ENCODE results near the gene MRPL10. TPM values are rescaled to one million over a fixed set of nuclear protein-coding genes. Genes with fewer than 3 reads are reported as not detected.

The MRPL10 gene
- total RNA-seq, 1 experiment from 2014 or later = 46.7 TPM

DNA sequence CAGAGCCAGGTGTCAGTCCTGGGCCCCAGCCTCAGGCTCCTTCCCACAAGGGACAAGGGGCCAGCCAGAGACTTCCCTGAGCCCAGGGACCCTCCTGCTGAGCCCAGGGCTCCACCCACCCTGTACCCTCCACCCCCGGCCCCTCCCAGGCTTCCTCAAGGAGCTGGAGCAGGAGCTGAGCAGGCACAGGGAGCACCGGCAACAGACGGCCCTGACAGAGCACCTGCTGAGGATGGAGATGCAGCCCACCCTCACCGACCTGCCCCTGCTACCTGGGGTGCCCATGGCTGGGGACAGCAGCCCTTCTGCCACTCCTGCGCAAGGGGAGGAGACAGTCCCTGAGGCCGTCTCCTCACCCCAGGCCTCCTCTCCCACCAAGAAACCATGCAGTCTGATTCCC, 5.3 kb upstream of the MRPL10 start:
- H3K36me3 ChIP-seq = no peaks in the 10 kb centered on the region
- H3K9me3 ChIP-seq (replicated peaks) = no peaks in the 10 kb centered on the region
- no peaks in the 10 kb centered on the region for H3K27me3 ChIP-seq
- DNase-seq = no peak
- H3K4me1 ChIP-seq = peaks cover 2% of the 10 kb centered on the region
- H3K4me3 ChIP-seq = no peak overlapping the region
- no peak overlapping the region for H3K27ac ChIP-seq

DNA sequence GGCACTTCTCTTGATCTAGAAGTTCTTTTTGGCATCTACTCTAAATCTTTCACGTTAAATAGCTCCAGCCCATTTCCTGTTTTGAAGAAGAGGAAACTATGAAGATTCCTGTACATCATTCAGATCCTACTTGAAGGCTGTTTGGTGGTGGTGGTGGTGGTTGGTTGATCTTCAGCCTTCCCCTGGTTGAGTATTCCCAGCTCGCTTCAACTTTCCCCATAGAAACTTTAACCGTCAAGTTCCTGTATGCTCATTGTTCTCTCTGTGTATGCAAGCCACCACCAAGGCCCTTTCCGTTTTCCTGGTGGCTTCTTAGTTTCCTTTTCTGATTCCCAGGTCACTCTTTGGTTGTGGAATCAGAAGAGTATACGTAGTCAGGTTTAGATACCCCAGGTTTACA, 3.4 kb upstream of the MRPL10 start:
- Histone ChIP-seq H3K4me1 (no peaks in the 10 kb centered on the region), H3K4me3 (no peak overlapping the region), H3K27ac (no peak overlapping the region), H3K36me3 (no peaks in the 10 kb centered on the region), H3K27me3 (no peaks in the 10 kb centered on the region), H3K9me3 (replicated peaks) (no peaks in the 10 kb centered on the region)
- DNase-seq = no peak

DNA sequence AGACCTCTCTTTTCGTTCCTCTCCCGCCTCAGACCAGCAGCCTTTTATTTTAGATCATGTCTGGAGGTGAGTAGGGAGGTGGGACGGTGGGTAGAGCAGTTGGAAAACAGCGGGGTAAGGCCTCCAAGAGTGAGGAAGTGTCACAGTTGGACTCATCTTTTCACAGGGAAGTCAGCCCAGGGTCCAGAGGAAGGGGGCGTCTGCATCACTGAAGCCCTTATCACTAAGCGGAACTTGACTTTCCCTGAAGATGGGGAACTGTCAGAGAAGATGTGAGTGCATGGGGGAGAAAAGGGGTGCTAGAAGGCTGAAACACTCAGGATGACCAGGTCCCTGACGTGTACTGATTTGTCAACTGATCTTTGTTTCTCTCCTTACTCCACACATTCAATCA, 590 bp upstream of the MRPL10 start:
- no peaks in the 10 kb centered on the region for H3K27me3 ChIP-seq
- H3K27ac ChIP-seq = no peak overlapping the region
- no peaks in the 10 kb centered on the region for H3K4me1 ChIP-seq
- peaks cover 11% of the 10 kb centered on the region; the same call in 1 of the 2 replicates for H3K36me3 ChIP-seq
- peak overlapping the region; percentile 80 for H3K4me3 ChIP-seq
- no peaks in the 10 kb centered on the region for H3K9me3 ChIP-seq (replicated peaks)
- no peak for DNase-seq

DNA sequence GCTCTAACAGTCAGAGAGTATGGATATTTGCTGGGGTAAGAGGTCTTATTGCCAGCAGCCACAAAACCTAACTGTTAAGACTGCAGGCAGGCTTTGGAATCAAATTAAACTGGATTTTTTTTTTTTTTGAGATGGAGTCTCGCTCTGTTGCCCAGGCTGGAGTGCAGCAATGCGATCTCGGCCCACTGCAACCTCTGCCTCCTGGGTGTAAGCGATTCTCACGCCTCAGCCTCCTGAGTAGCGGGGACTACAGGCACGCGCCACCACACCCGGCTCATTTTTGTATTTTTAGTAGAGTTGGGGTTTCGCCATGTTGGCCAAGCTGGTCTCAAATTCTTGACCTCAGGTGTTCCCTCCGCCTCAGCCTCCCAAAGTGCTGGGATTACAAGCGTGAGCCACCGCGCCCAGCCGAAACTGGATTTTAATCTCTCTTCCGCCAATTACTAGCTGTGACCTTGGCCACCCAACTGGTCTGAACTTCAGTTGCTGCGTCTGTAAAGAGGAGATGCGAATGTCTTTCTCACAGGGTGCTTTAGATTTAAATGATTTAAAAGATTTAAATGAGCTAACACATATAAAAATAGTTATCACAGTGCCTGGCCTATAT, 842 bp downstream of the MRPL10 start:
- Histone ChIP-seq H3K4me1 (no peaks in the 10 kb centered on the region), H3K27me3 (no peaks in the 10 kb centered on the region), H3K4me3 (peak overlapping the region; percentile 80), H3K27ac (no peak overlapping the region; the same call in 1 of the 2 replicates), H3K9me3 (replicated peaks) (no peaks in the 10 kb centered on the region), H3K36me3 (peaks cover 15% of the 10 kb centered on the region; the same call in 1 of the 2 replicates)
- DNase-seq = no peak

DNA sequence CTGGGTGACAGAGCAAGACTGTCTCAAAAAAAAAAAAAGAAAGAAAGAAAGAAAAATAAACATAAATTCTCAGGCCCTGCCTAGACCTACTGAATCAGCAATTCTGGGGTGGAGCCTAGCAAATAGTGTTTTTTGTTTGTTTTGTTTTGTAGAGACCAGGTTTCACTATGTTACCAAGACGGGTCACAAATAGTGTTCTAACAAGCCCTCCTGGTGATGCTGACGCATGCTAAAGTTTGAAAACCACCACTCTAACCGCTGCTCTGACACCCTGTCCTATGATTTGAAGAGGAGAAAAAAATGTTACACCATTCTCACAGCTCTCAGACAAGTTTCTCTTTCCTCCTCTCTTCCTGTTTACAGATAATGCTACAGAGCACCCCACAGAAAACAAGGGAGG, 1.5 kb downstream of the MRPL10 start:
- Histone ChIP-seq H3K27me3 (no peaks in the 10 kb centered on the region), H3K27ac (no peak overlapping the region), H3K9me3 (replicated peaks) (no peaks in the 10 kb centered on the region), H3K36me3 (peaks cover 15% of the 10 kb centered on the region; the same call in 1 of the 2 replicates), H3K4me3 (no peak overlapping the region), H3K4me1 (no peaks in the 10 kb centered on the region)
- DNase-seq = no peak

DNA sequence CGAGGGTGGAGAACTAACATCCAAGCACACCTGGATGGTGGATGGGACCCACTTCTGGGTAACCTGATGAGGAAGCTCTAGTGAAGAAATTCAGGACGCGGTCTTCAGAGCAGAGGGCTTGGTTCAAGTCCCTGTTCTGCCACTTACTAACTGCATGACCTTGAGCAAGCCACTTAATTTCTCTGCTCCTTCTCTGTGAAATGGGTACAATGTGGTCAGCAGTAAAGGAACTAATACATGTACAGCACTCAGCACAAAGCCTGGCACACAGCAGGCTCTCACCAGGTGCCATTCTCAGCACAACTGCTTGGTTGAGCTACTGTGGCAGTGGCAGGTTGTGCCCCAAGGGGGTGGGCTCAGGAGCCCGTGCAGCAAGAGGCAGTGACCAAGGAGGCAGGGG, 7.8 kb downstream of the MRPL10 start:
- Histone ChIP-seq H3K9me3 (replicated peaks) (no peaks in the 10 kb centered on the region), H3K4me1 (peaks cover 8% of the 10 kb centered on the region; the same call in 1 of the 2 replicates), H3K36me3 (peaks cover 15% of the 10 kb centered on the region; the same call in 1 of the 2 replicates), H3K4me3 (no peak overlapping the region), H3K27me3 (no peaks in the 10 kb centered on the region), H3K27ac (no peak overlapping the region)
- no peak for DNase-seq

DNA sequence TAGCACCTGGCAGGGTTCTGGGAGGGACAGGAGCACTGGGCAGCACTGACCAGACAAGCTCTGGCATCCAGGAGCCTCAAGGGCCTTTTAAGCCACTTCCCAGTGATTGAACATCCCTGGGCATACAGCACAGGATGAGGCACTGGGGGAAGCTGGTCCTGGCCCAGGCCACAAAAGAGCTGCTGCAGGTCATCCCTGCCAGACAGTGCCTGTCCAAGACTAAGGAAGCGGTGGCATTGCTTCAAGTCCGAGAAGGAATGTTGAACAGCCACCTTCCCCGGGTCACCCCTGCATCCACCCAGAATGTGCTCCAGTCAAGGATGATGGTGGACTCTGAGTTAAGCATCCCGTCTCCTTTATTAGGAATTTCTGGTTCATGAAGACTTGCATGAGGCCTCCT, 8.6 kb downstream of the MRPL10 start:
- H3K36me3 ChIP-seq = peaks cover 10% of the 10 kb centered on the region; the same call in 1 of the 2 replicates
- no peak overlapping the region for H3K4me3 ChIP-seq
- no peak overlapping the region for H3K27ac ChIP-seq
- DNase-seq = no peak
- no peaks in the 10 kb centered on the region for H3K9me3 ChIP-seq (replicated peaks)
- peaks cover 8% of the 10 kb centered on the region; the same call in 1 of the 2 replicates for H3K4me1 ChIP-seq
- no peaks in the 10 kb centered on the region for H3K27me3 ChIP-seq

DNA sequence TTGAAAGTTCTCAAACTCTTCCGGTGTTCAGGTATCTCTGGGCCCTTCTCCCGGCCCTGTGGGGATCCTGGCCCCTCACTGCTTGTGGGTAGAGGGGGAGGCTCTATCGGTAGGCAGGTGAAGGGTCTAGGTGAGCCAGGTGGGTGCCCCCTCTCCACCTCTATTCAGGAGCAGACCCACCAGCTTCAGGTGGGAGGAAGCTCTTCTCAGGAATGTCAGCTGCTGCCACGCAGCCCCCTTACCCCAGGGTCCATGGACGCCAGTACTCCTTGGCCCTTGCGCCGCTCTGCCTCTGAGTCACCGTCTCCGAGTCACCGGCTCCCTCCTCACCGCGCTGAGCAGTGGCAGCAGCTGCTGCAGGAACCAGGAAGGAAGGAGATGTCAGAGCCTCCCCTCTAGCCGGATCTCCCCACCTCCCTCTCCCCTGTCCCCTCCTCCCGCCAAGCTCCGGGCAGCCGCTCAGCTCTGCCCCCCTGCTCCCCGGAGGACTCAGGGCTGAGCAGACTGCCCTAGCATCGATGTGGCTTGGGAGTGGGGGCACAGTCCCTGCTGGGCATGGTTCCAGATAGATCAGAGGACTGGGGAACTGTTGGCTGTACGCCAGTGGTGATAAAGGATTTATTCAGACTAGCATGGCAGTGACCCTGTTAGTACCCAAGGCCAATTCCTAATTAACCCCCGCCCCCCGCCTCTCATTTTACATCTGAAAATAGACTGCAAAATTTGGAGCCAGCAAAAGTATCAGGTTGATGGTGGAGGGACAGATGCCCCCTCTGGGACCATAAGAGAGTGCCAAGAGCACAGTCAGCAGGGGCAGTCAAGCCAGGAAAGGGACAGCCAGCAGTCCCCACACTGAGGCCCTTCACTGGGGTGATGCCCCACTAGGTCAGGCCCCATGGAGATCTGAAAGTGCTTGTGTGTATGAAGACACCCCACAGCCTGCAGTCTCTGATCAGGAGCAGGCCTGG, 9.6 kb downstream of the MRPL10 start, which contains the start of gene OSBPL7:
TSS of gene OSBPL7 (minus strand) at position 371 of the 968 bp plus-strand sequence. CDS start 1,516 bp downstream, outside the sequence.
- Histone ChIP-seq H3K9me3 (replicated peaks) (no peaks in the 10 kb centered on the region), H3K4me3 (peak within 1 kb of the TSS; percentile 65), H3K27ac (peak within 1 kb of the TSS; percentile 64), H3K4me1 (peaks cover 8% of the 10 kb centered on the region; the same call in 1 of the 2 replicates), H3K27me3 (no peaks in the 10 kb centered on the region), H3K36me3 (0 out of 2 replicates have a peak, but pooled peaks cover 1% of the 10 kb centered on the region)
- peak; percentile 97 for DNase-seq

DNA sequence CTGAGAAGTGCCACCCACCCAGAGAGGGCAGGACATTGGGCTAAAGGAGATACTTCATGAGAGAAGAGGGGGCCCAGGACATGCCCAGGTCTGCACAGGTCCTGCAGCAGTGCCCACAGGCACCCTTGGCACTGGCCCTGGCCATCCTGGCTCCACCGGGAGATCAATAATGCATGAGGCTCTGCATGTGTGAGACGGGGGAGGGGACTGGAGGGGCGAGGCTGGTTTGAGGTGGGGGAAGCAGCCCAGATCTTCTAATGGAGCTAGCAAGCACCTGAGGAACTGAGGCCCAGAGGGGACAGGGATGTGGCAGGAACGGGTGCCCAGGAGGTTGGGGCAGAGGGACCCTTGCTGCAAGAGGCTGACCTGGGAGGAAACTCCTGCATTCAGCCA, 10.3 kb downstream of the MRPL10 start:
- DNase-seq = no peak
- Histone ChIP-seq H3K27ac (peak overlapping the region; percentile 64), H3K9me3 (replicated peaks) (no peaks in the 10 kb centered on the region), H3K4me1 (peaks cover 8% of the 10 kb centered on the region; the same call in 1 of the 2 replicates), H3K4me3 (peak overlapping the region; percentile 65), H3K36me3 (no peaks in the 10 kb centered on the region; the same call in 1 of the 2 replicates), H3K27me3 (no peaks in the 10 kb centered on the region)

DNA sequence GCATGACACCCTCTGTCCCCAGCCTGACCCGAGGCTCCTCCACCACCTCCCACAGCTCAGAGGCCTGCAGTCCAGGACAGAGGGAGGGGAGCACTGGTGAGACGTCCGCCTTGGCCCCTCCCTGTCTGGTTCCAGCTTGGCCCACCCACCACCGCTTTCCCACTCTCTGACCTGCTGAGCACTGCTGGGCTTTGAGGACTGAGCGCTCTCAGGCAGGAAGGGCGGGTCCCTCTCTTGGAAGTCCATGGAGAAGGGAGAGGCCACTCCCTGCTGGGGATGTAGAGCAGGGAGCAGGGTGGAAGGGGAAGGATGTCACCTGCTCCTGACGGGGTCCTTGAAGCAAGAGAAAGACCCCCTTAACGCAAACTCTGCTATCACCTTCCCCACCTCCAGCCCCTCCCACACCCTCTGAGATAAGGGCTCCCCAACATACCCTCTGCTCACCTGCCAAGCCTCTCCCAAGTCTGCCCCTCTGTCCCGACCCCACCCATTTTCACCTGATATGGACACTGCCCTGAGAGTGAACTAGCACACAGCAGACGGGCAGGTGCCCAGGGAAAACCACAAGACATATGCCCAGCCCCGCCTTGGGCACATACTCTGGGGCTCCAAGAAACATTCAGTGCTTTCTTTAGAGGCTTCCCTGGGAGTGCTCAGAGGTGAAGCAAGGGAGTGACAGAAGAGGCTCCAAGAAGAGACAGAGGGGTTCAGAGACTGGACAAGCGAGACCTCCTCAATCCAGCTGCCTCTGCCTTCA, 11.1 kb downstream of the MRPL10 start:
- no peak for DNase-seq
- no peaks in the 10 kb centered on the region; the same call in 1 of the 2 replicates for H3K36me3 ChIP-seq

DNA sequence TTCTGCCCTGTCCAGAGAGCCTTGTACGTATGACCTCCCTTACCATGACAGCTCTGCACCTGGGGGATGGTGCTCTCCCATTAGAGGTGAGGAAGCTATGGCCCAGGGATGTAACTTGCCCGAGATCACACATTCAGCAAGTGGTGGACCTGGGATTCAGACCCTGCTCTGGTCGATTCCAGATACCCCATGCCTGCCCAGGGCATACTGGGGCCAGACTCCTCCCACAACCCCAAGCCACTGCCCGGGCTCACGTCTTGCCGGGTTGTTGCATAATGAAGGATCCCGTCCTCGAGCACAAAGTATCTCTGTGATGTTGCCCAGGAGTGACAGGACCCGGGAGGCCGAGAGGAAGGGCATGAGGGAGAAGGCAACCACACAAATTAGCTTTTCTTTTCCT, 11.9 kb downstream of the MRPL10 start:
- Histone ChIP-seq H3K27ac (no peak overlapping the region), H3K4me1 (peaks cover 8% of the 10 kb centered on the region; the same call in 1 of the 2 replicates), H3K9me3 (replicated peaks) (no peaks in the 10 kb centered on the region), H3K36me3 (peaks cover 2% of the 10 kb centered on the region), H3K27me3 (no peaks in the 10 kb centered on the region), H3K4me3 (no peak overlapping the region)
- DNase-seq = no peak

More for the DNA sequence above, 11.1 kb downstream of the MRPL10 start:
- Histone ChIP-seq H3K4me3 (no peak overlapping the region; the same call in 1 of the 2 replicates), H3K27me3 (no peaks in the 10 kb centered on the region), H3K4me1 (peaks cover 8% of the 10 kb centered on the region; the same call in 1 of the 2 replicates), H3K9me3 (replicated peaks) (no peaks in the 10 kb centered on the region), H3K27ac (no peak overlapping the region)

DNA sequence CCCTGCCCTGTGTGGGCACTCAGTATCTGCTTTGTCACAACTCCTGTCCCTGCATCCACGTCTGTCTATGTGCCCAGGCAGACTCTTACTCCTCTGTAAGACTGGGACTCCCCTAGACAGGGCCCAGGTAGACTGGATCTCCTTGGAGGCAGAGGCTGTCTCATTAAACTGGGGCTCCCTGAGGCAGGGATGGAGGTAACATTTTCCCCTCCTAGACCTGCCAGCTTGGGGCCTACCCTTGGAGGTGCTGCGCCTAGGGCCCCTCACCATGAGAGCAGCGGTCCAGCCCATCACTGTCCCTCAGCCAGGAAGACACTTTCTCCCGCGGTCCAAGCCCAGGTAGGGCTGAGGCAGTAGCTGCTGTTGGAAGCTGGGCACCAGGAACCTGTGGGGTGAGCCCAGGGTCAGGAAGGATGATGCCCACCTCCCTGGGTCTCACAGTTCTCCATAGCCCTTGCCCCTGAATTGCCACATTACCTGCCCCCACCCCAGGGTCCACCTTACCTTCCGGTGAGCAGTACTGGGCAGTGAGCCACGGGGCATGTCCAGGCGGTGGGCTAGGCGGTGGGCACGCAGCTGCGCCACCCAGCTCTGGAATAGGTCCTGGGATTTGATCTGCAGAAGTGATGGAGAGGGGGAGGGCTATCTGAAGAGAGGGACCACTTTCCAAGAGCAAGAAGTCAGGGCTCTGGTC, 13.2 kb downstream of the MRPL10 start:
- Histone ChIP-seq H3K9me3 (replicated peaks) (no peaks in the 10 kb centered on the region), H3K4me1 (peaks cover 8% of the 10 kb centered on the region; the same call in 1 of the 2 replicates), H3K4me3 (no peak overlapping the region), H3K36me3 (peaks cover 2% of the 10 kb centered on the region), H3K27me3 (no peaks in the 10 kb centered on the region), H3K27ac (no peak overlapping the region)
- DNase-seq = no peak

DNA sequence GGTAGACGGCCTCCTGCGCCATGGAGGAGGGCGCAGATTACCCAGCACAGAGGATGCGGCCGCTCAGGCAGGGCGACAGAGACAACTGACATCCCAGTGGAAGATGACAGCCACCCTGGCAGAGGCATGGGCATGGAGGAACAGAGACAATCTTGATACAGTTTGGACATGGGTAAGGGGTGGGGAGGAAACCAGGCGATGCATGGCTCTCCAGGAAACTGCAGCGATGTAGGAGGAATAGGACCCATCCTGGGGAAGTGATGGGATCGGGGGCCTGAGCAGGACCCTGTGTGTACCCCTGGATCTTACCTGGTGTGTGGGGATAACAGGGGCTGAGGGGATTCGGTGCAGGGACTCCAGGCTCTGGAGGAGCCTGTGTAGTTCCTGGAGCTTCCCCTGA, 14.4 kb downstream of the MRPL10 start:
- no peak overlapping the region for H3K4me3 ChIP-seq
- H3K9me3 ChIP-seq (replicated peaks) = no peaks in the 10 kb centered on the region
- H3K27me3 ChIP-seq = no peaks in the 10 kb centered on the region
- H3K36me3 ChIP-seq = peaks cover 2% of the 10 kb centered on the region
- DNase-seq = no peak
- H3K4me1 ChIP-seq = no peaks in the 10 kb centered on the region; the same call in 1 of the 2 replicates
- H3K27ac ChIP-seq = no peak overlapping the region

Measured in SJCRH30 (cell line).